PC-9 (cell line): Measurements from ENCODE around the gene FITM1. TPM values are rescaled to one million over a fixed set of nuclear protein-coding genes. Genes with fewer than 3 reads are reported as not detected.
"Not testable (repeated sequence)": the region's sequence is repeated elsewhere in the genome, so short reads cannot be mapped to it uniquely, and the experiment has no call there.

Experiments used
- BruUV-seq: library from RNA; stranded (reverse); fragments of 400-500 nt; replicated peaks from 2 replicates; lab custom pipeline; 2021; lab: Mats Ljungman, UMichigan
- CTCF ChIA-PET: fragments of 300-600 bp; sonication (Branson Sonifier 250); formaldehyde crosslinking; loops from one replicate; lab custom pipeline; 2022; ENCODE audit warnings: antibody characterized with exemption; lab: Charles Lee
- POLR2A ChIA-PET: fragments of 300-600 bp; sonication (Branson Sonifier 250); formaldehyde crosslinking; loops from one replicate; lab custom pipeline; 2022; ENCODE audit warnings: antibody characterized with exemption; ENCODE audit not compliant: unreplicated experiment; lab: Charles Lee
- DNase-seq, 2 experiments: peaks; one replicate each; pipeline versions ENCODE4 v3.0.0 to v3.0.0-alpha.2; 2015 to 2022; ENCODE audit warnings: mixed read lengths in 1 of 2
- H2AFZ ChIP-seq: fragments of 200-600 bp; sonication (generic); 2 replicates; pipeline ENCODE4 v1.8.1; 2017; ENCODE audit warnings: antibody characterized with exemption
- H3F3A ChIP-seq: fragments of 200-600 bp; sonication (generic); 2 replicates; pipeline ENCODE4 v1.8.1; 2017; ENCODE audit warnings: antibody characterized with exemption, mild to moderate bottlenecking, low read depth; ENCODE audit not compliant: insufficient read depth
- H3K27ac ChIP-seq: fragments of 200-600 bp; sonication (generic); 2 replicates; pipeline ENCODE4 v1.6.1; 2016; ENCODE audit warnings: mixed run types
- H3K27me3 ChIP-seq: fragments of 200-600 bp; sonication (generic); 2 replicates; pipeline ENCODE4 v1.6.1; 2016; ENCODE audit warnings: low read depth, mixed run types; ENCODE audit not compliant: insufficient read depth
- H3K36me3 ChIP-seq: fragments of 200-600 bp; sonication (generic); 2 replicates; pipeline ENCODE4 v1.6.1; 2016; ENCODE audit warnings: low read depth, mixed run types
- H3K4me1 ChIP-seq: fragments of 200-600 bp; sonication (generic); replicated peaks from 2 replicates; pipeline ENCODE4 v1.6.1; 2016; ENCODE audit warnings: mixed run types; ENCODE audit not compliant: insufficient read depth
- H3K4me2 ChIP-seq: fragments of 200-600 bp; sonication (generic); 2 replicates; pipeline ENCODE4 v1.6.1; 2017; ENCODE audit warnings: mixed run types
- H3K4me3 ChIP-seq: fragments of 200-600 bp; sonication (generic); 2 replicates; pipeline ENCODE4 v1.6.1; 2016; ENCODE audit warnings: mixed run types
- H3K79me2 ChIP-seq: fragments of 200-600 bp; sonication (generic); 2 replicates; pipeline ENCODE4 v1.6.1; 2017; ENCODE audit warnings: low read depth, mixed run types
- H3K9me2 ChIP-seq: fragments of 200-600 bp; sonication (generic); 2 replicates; pipeline ENCODE4 v1.8.1; 2017; ENCODE audit warnings: mild to moderate bottlenecking; ENCODE audit not compliant: insufficient read depth
- H3K9me3 ChIP-seq: fragments of 200-600 bp; sonication (generic); 2 replicates; pipeline ENCODE4 v1.8.1; 2016; ENCODE audit warnings: low read depth; ENCODE audit not compliant: insufficient read depth
- H4K20me1 ChIP-seq: fragments of 200-600 bp; sonication (generic); 2 replicates; pipeline ENCODE4 v1.8.1; 2017; ENCODE audit not compliant: insufficient read depth
- CTCF ChIP-seq: fragments of 200-600 bp; sonication (generic); conservative IDR thresholded peaks from 2 replicates; pipeline ENCODE4 v1.6.1; 2017; ENCODE audit warnings: mixed run types, antibody characterized with exemption, mild to moderate bottlenecking, moderate library complexity
- EZH2 ChIP-seq: fragments of 200-600 bp; sonication (generic); IDR thresholded peaks from 2 replicates; pipeline ENCODE4 v1.8.0; 2017; ENCODE audit warnings: antibody characterized with exemption, low read depth
- intact Hi-C: fragments of 100-400 bp; cut with micrococcal nuclease; formaldehyde crosslinking; loops from one replicate; pipeline ENCODE4 v1.10.0; 2022; ENCODE audit not compliant: unreplicated experiment
- total RNA-seq: library from RNA; stranded (reverse); gene quantifications from 2 replicates; pipeline ENCODE4 v1.2.3, GENCODE V29; 2021

The FITM1 gene
- total RNA-seq, 1 experiment from 2014 or later, result 0.72 TPM

- Histone ChIP-seq H2AFZ (no peak overlapping the region), H3K27ac (no peak overlapping the region), H3K36me3 (no peaks in the 10 kb centered on the region), H3K79me2 (no peaks in the 10 kb centered on the region), H3K9me2 (no peaks in the 10 kb centered on the region), H4K20me1 (no peaks in the 10 kb centered on the region), H3K9me3 (no peaks in the 10 kb centered on the region), H3F3A (no peaks in the 10 kb centered on the region), H3K4me1 (no peaks in the 10 kb centered on the region), H3K27me3 (no peaks in the 10 kb centered on the region), H3K4me3 (no peak overlapping the region), H3K4me2 (no peak overlapping the region)
- ChIA-PET POLR2A (no interaction called here), CTCF (no interaction called here)
- no peak for TF ChIP-seq EZH2
- TF ChIP-seq CTCF, result no peak
- intact Hi-C loops, result no loop called here
- no peak for DNase-seq
- BruUV-seq, result no TSS peak
These were observed 29.4 kb upstream of the FITM1 start for GRCh38 chr14:24100982-24101494.

- no peaks in the 10 kb centered on the region for H3K27me3 ChIP-seq
- CTCF ChIA-PET, result no interaction called here
- H3K27ac ChIP-seq, result no peak overlapping the region
- H3K79me2 ChIP-seq, result no peaks in the 10 kb centered on the region
- POLR2A ChIA-PET, result no interaction called here
- no peaks in the 10 kb centered on the region for H3K9me3 ChIP-seq
- DNase-seq, result no peak
- intact Hi-C loops, result no loop called here
- no peak for TF ChIP-seq CTCF
- no peak for TF ChIP-seq EZH2
- no peaks in the 10 kb centered on the region for H3F3A ChIP-seq
- H3K4me1 ChIP-seq, result no peaks in the 10 kb centered on the region
- H3K9me2 ChIP-seq, result no peaks in the 10 kb centered on the region
- no peak overlapping the region for H2AFZ ChIP-seq
- no peak overlapping the region for H3K4me2 ChIP-seq
- no peaks in the 10 kb centered on the region for H4K20me1 ChIP-seq
- H3K36me3 ChIP-seq, result no peaks in the 10 kb centered on the region
- BruUV-seq, result no TSS peak
- H3K4me3 ChIP-seq, result no peak overlapping the region
These were observed 28.0 kb upstream of the FITM1 start for GRCh38 chr14:24102357-24103048.

- H3K27ac ChIP-seq, result no peak overlapping the region
- H4K20me1 ChIP-seq, result no peaks in the 10 kb centered on the region
- no peak overlapping the region for H2AFZ ChIP-seq
- no peak overlapping the region for H3K4me2 ChIP-seq
- H3K4me3 ChIP-seq, result no peak overlapping the region
- ChIA-PET POLR2A (no interaction called here), CTCF (no interaction called here)
- no peak for TF ChIP-seq EZH2
- no peak for TF ChIP-seq CTCF
- H3K36me3 ChIP-seq, result no peaks in the 10 kb centered on the region
- no peaks in the 10 kb centered on the region for H3K9me2 ChIP-seq
- DNase-seq, result no peak
- no peaks in the 10 kb centered on the region for H3K27me3 ChIP-seq
- H3K79me2 ChIP-seq, result no peaks in the 10 kb centered on the region
- H3K9me3 ChIP-seq, result no peaks in the 10 kb centered on the region
- BruUV-seq, result no TSS peak
- H3K4me1 ChIP-seq, result 0 out of 2 replicates have a peak, but pooled peaks cover under 1% of the 10 kb centered on the region
- H3F3A ChIP-seq, result no peaks in the 10 kb centered on the region
- intact Hi-C loops, result no loop called here
These were observed 27.0 kb upstream of the FITM1 start for GRCh38 chr14:24103451-24103850.

GRCh38 chr14:24105609-24106239 lies 24.7 kb upstream of the FITM1 start:
- DNase-seq, H3K4me3 ChIP-seq, H3K4me2 ChIP-seq, BruUV-seq, H3K9me3 ChIP-seq, H2AFZ ChIP-seq, H3K36me3 ChIP-seq, H3K27me3 ChIP-seq, H4K20me1 ChIP-seq, POLR2A ChIA-PET, H3K9me2 ChIP-seq, H3K79me2 ChIP-seq, intact Hi-C loops, H3K27ac ChIP-seq, CTCF ChIA-PET: not testable (repeated sequence)
- H3F3A ChIP-seq, result peaks cover 11% of the 10 kb centered on the region
- H3K4me1 ChIP-seq, result peaks cover 19% of the 10 kb centered on the region
